RWPE1 (cell line): ENCODE results near the gene RARA.
"Not testable (repeated sequence)": the region's sequence is repeated elsewhere in the genome, so short reads cannot be mapped to it uniquely, and the experiment has no call there.

ENCODE experiments used
- CTCF ChIA-PET: fragments of 350-600 bp; sonication (Branson Sonifier 250); formaldehyde crosslinking; extraction: SDS; loops from one replicate; lab custom pipeline; 2021; lab: Yijun Ruan, JAX
- POLR2A ChIA-PET: fragments of 400-600 bp; formaldehyde crosslinking; extraction: SDS; loops from one replicate; lab custom pipeline; 2020; ENCODE audit warnings: antibody characterized with exemption; ENCODE audit not compliant: low non-redundant PET; lab: Yijun Ruan, JAX
- DNase-seq: peaks from one replicate; pipeline ENCODE4 v3.0.0; 2012; ENCODE audit warnings: low spot score
- H3K27ac ChIP-seq: fragments of 450-650 bp; 2 replicates; pipeline ENCODE4 v1.5.1; 2017
- TF ChIP-seq, protein P1 (sequence below): fragments of 450-650 bp; conservative IDR thresholded peaks from 2 replicates; pipeline ENCODE4 v1.5.1; 2017; ENCODE audit warnings: low read depth, mild to moderate bottlenecking

Gene RARA

GRCh38 chr17:40369923-40370322, 60.9 kb downstream of the RARA start:
- ChIA-PET POLR2A (no interaction called here), CTCF (interaction anchor here (0.6 kb wide), 1 partner anchor 41 kb away, joined by 3 read pairs; no protein-coding TSS in a partner anchor)
- no peak overlapping the region for H3K27ac ChIP-seq
- DNase-seq, result no peak
- TF ChIP-seq, protein P1, sequence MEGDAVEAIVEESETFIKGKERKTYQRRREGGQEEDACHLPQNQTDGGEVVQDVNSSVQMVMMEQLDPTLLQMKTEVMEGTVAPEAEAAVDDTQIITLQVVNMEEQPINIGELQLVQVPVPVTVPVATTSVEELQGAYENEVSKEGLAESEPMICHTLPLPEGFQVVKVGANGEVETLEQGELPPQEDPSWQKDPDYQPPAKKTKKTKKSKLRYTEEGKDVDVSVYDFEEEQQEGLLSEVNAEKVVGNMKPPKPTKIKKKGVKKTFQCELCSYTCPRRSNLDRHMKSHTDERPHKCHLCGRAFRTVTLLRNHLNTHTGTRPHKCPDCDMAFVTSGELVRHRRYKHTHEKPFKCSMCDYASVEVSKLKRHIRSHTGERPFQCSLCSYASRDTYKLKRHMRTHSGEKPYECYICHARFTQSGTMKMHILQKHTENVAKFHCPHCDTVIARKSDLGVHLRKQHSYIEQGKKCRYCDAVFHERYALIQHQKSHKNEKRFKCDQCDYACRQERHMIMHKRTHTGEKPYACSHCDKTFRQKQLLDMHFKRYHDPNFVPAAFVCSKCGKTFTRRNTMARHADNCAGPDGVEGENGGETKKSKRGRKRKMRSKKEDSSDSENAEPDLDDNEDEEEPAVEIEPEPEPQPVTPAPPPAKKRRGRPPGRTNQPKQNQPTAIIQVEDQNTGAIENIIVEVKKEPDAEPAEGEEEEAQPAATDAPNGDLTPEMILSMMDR, result no peak

- POLR2A ChIA-PET, result no interaction called here
- no peak overlapping the region for H3K27ac ChIP-seq
- CTCF ChIA-PET, result interaction anchor here (0.7 kb wide), 1 partner anchor 80 kb away, joined by 3 read pairs; no protein-coding TSS in a partner anchor
- DNase-seq, result no peak
- TF ChIP-seq, protein P1, result no peak
Measured at GRCh38 chr17:40371261-40371929, 62.4 kb downstream of the RARA start.

DNA sequence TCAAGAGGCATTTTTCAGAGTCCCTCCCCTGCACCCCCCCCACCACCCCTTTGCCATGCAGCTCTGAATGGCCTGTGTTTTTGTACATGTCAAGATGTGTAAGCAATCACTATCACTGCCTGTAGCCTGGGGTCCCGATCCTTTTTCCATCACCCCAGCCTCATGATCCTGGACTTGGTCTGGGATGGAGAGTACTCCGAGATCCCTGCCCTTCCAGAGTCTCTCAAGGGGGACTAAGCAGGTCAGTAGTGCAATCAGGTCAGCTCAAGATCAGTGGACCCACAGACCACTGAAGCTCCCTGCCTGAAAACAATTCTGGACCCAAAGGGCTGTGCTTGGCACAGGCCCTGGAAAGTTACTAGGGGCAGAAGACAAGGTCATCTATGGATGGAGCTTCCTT, 63.1 kb downstream of the RARA start:
- H3K27ac ChIP-seq, result no peak overlapping the region
- ChIA-PET POLR2A (no interaction called here), CTCF (interaction anchor here (0.7 kb wide), 1 partner anchor 80 kb away, joined by 3 read pairs; no protein-coding TSS in a partner anchor)
- TF ChIP-seq, protein P1, result no peak
- DNase-seq, result no peak

GRCh38 chr17:40372644-40373043, 63.7 kb downstream of the RARA start:
- POLR2A ChIA-PET, H3K27ac ChIP-seq, DNase-seq: not testable (repeated sequence)
- CTCF ChIA-PET, result interaction anchor here (0.6 kb wide), 1 partner anchor 306 kb away, joined by 4 read pairs; no protein-coding TSS in a partner anchor

- DNase-seq, result no peak
- no peak overlapping the region for H3K27ac ChIP-seq
- ChIA-PET CTCF (no interaction called here), POLR2A (no interaction called here)
- TF ChIP-seq, protein P1, result no peak
Measured at GRCh38 chr17:40373324-40373723, 64.3 kb downstream of the RARA start.

GRCh38 chr17:40373999-40374398, 65.0 kb downstream of the RARA start:
- POLR2A ChIA-PET, result no interaction called here
- no peak overlapping the region for H3K27ac ChIP-seq
- no peak for DNase-seq
- CTCF ChIA-PET, result interaction anchor here (0.6 kb wide), 1 partner anchor 57 kb away, joined by 5 read pairs; no protein-coding TSS in a partner anchor
- TF ChIP-seq, protein P1, result no peak
